Adrenal gland (tissue), 5 donors: ENCODE data around the gene COPG2.

Experiments
- POLR2A ChIP-seq, 2 donors: fragments of 450-650 bp; IDR thresholded peaks; one replicate each; pipeline ENCODE4 v1.6.1; 2017; ENCODE audit warnings: antibody characterized with exemption in 2 of 2, mild to moderate bottlenecking in 2 of 2, moderate library complexity in 1 of 2
- TF ChIP-seq, protein P1 (sequence below), 6 experiments: fragments of 450-650 bp in 4 of 6; fragments of 200-600 bp in 2 of 6; sonication (generic) in 1 of 6; IDR thresholded peaks; 1 replicate in 5 of 6; 2 replicates in 1 of 6; pipeline versions ENCODE4 v1.5.1 to v1.8.0; 2016 to 2021; ENCODE audit warnings: antibody characterized with exemption in 6 of 6, mild to moderate bottlenecking in 2 of 6, moderate library complexity in 1 of 6
- donor health status: DM: no; HTN: no; CAD: no.

DNA sequence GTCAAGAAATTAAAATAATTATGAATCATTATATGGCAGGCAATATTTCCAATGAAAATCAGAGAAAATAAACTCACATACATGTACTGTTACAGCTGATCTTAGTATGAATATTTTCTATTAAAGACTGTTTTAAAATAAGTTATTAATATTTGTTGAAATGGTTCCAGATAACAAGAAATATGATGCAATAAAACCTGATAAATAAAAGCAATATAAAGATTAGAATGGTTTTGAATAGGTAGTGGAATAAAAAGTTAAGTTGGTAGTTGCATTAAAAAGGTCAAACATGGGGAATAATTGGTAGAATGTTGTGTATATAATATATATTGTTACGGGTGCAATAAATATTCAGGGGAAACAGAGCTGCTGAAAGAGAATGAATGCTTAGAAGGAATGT is 124.2 kb downstream of the COPG2 start:
- no peak for TF ChIP-seq POLR2A (IDR thresholded peaks at IDR 0.05)
- TF ChIP-seq, protein P1, sequence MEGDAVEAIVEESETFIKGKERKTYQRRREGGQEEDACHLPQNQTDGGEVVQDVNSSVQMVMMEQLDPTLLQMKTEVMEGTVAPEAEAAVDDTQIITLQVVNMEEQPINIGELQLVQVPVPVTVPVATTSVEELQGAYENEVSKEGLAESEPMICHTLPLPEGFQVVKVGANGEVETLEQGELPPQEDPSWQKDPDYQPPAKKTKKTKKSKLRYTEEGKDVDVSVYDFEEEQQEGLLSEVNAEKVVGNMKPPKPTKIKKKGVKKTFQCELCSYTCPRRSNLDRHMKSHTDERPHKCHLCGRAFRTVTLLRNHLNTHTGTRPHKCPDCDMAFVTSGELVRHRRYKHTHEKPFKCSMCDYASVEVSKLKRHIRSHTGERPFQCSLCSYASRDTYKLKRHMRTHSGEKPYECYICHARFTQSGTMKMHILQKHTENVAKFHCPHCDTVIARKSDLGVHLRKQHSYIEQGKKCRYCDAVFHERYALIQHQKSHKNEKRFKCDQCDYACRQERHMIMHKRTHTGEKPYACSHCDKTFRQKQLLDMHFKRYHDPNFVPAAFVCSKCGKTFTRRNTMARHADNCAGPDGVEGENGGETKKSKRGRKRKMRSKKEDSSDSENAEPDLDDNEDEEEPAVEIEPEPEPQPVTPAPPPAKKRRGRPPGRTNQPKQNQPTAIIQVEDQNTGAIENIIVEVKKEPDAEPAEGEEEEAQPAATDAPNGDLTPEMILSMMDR (IDR thresholded peaks at IDR 0.05) = no peak
